Femur (tissue), 1 donor: ENCODE data around the gene GRAP2.

ENCODE experiments used
- DNase-seq: peaks from one replicate; pipeline ENCODE4 v3.0.0-alpha.2; 2017

GRAP2 gene

GRCh38 chr22:39926753-39927152, 25.9 kb downstream of the GRAP2 start:
- DNase-seq = no peak

- no peak for DNase-seq
Observed at GRCh38 chr22:39927544-39927943, 26.7 kb downstream of the GRAP2 start.

DNA sequence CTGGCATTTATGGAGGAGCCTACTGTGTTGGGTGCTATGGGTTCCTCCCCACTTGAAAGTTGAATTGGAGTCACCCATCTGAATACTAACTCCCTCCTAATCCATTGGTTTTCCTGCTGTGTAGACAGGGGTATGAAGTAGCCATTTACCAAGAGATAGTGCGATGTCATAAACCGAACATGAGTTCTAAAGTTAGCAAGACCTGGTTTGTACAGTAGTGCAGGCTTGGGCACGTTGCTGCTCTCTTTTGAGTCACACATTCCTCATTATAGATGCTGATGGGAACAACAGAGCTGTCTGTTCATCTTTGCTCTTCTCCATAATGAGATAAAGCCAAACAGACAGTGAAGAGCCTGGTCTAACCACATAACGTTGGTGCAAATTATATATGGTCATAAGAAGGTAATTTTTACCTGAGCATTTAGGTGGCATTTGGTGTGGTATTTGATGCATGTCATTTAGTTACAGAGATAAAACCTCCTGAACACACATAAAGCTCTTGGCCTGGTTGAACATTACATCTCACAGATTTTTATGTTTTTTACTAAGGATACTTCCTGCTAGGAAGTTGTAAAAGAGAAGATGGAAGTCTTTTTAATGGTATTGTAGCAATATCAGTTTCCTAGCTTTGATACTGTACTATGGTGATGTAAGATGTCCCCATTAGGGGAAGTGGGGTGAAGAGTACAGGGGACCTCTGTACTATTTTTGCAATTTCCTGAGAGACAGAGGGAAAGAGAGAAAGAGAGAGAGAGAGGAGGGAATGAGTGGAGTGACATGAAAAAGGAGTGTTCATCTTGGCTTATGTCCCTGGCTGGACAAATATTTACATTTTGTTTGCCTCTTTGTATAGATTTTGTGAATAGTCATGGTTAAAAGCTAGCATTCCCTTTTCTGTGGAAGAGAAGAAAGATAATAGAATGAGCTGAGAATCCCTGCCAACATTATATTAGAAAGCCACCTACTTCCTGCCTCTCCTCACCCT, 27.9 kb downstream of the GRAP2 start:
- DNase-seq = no peak

DNA sequence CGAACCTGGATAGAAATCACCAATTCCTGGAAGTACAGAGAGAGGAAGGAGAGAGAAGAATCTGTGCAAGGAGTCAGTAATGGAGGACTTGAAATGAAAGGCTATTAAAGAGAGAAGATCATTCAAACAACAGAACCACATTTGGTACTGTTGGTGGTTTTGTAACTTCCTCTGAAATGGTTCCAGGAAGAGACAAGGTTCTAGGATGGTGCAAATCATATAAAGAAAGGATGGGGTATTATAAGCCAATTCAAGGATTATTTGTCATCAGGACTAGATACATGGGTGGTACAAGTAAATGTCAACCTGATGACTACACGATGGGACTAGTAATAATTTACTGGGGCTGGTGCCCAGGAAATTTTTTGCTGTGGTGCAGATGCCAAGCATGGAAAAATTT, 30.4 kb downstream of the GRAP2 start:
- no peak for DNase-seq

DNA sequence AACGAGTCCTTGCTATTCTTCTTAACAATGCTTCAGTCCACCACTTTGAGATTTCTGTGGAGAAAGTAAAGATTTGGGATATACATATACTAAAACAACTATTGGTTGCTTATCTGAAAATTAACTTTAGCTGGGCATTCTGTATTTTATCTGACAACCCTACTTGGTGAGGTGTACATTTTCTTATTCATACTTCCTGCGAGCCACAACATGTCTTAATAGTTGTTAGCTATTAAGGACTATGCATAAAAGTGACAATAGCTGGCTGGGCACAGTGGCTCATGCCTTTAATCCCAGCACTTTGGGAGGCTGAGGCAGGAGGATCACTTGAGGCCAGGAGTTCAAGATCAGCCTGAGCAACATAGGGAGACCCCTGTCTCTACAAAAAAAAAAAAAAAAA, 31.3 kb downstream of the GRAP2 start:
- DNase-seq = no peak

- DNase-seq = no peak
Observed at GRCh38 chr22:39932918-39933649, 32.2 kb downstream of the GRAP2 start.

DNA sequence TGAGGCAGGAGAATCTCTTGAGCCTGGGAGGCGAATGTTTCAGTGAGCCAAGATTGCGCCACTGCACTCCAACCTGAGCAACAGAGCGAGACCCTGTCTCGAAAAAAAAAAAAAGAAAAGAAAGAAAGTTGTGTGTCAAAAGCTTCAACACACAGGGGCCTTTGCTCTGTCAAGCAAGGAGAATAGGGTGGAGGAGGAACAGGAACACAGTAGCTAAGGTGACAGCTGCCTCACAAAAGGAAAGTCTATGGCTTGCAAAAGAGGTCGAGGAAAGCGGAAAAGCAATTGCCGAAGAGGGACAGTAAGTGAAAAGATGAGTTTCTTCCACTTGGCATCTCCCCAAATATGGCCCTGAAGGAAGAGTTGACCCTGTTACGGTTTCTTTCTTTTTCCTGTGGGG, 32.9 kb downstream of the GRAP2 start:
- no peak for DNase-seq

GRCh38 chr22:39935116-39935515, 34.2 kb downstream of the GRAP2 start:
- DNase-seq = no peak

- no peak for DNase-seq
Observed at GRCh38 chr22:39935612-39936011, 34.7 kb downstream of the GRAP2 start.

DNA sequence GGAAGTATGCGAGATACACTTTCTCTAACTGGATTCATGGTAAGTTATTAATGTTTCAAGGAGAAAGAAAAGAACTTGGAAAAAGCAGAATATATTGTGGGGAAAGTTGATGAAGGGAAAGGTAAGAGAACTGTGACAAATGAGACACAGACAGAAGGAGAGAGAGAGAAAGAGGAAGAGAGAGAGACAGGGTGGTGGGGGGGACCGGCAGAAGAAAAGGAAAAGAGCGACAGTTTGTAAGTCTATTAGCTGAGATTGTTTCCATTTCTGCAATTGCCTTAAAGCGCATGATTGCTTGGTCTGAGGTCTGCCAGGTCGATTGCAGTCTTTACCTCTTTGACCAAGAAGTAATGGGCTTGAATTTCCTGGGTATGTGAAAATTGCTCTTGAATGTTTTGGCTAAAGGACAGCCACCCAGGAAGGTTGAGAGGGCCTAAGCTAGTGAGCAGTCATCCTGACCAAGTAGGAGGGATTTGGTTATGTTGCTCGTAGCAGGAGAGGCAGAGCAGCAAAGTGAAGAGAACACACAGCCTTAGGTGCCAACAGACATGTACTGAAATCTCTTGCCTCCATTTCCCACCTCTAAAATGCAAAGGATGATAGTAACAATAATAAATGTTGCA, 35.8 kb downstream of the GRAP2 start:
- DNase-seq = no peak

DNA sequence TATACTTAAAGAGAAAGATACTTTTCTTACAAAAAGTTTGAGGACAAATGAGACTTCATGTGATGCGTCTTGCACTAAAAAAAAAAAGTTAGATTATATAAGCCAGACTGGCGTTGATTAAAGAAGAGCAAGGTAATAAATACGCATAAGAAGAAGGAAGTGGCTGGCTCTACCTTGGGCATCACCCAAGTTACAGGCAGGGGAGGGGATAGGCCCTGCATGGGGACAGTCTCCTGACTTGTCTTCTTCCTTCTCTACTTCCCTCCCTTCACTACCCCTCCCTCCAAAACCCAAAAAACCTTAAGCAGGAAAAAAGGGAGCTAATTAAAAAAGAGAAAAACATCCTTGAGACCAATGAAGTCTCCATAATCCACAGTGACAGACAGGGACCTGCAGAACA, 37.0 kb downstream of the GRAP2 start:
- no peak for DNase-seq

GRCh38 chr22:39938509-39939111, 37.7 kb downstream of the GRAP2 start:
- no peak for DNase-seq

- DNase-seq = no peak
Observed at GRCh38 chr22:39939830-39940229, 38.9 kb downstream of the GRAP2 start.

DNA sequence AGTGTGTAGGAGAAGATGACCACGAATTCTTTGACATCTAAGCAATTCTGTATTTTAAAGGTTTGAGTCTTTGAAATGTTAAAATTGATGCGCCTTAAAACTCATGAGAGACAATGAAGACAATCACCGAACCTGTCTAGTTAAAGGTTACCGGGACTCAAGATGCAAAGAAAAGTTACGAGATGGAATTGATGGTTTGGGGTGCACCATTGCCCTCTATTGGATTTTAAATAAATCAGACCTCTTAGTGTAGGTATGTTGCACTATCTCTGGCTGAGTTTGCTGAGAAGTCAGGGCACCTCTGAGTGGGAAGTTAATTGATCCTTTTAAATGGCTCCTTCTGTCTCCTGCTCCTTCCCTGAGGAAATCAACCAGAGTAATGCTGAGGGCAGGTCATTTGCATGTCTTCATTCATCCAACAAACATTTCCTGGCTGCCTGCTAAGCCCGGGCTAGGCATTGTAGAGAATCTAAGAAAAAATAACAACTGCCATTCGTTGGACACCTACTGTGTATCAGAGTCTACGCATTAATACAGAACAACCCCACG, 39.9 kb downstream of the GRAP2 start:
- DNase-seq = no peak

GRCh38 chr22:39941601-39942000, 40.7 kb downstream of the GRAP2 start:
- DNase-seq = no peak

GRCh38 chr22:39942439-39943230, 41.8 kb downstream of the GRAP2 start:
- no peak for DNase-seq

DNA sequence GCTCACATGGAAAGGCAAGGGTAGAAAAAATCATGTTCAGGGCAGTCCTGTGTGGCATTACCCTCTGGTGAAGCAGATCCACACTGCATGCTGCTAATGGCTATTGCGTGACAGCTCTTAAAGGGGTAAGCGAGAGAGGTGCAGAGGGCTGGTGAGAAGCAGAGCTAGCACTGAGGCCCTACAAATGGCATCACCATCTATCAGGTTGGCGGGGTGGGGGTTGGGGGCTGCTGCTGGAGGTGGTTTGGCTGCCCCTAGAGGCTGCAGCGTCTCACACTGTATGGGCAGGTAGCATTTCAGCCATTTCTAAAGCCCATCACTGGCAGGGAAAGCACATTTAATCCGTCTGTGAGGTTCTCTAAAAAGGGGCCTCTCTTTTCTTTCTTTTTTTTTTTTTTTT, 42.5 kb downstream of the GRAP2 start:
- no peak for DNase-seq

DNA sequence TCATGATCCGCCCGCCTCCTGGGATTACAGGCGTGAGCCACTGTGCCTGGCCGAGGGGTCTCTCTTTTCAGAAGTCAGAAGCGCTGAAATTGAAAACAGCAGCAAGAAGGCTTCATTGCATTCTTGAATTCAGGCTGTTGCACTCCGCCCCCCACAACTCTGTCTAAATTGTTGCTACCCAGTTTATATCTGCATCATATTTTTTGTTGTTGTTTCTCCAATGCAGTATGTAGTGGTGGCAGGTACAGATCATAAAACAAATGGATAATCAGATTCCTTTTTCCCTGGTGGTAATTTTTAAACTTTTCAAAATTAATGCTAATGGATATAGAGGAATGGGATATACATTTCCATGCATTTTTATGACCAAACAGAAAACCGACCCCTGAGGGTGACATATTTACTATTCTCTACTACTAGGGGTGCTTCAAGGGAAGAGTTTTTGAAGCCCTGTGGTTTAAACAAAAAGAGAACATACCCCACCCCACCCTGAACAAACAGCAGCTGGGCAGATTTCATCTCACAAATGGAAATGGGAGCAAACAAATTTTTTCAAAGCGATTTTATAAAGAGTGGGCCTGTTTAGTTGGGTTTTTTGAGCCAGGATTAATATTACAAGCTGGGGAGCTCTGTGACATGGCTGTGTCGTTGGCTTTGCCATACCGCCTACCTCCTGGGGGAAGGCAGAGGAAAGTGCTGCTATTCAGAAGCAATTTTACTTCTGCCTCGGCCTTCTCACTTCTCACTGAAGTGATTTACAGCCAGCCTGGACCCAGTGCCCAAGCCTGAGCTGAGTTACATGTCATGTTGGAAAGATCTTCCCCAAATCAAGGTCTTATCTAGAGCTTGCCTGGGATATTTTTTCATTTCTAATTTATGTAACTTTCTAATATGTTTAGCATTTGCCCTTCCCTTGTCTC, 43.3 kb downstream of the GRAP2 start:
- DNase-seq = no peak

GRCh38 chr22:39946126-39946502, 45.2 kb downstream of the GRAP2 start:
- no peak for DNase-seq

DNA sequence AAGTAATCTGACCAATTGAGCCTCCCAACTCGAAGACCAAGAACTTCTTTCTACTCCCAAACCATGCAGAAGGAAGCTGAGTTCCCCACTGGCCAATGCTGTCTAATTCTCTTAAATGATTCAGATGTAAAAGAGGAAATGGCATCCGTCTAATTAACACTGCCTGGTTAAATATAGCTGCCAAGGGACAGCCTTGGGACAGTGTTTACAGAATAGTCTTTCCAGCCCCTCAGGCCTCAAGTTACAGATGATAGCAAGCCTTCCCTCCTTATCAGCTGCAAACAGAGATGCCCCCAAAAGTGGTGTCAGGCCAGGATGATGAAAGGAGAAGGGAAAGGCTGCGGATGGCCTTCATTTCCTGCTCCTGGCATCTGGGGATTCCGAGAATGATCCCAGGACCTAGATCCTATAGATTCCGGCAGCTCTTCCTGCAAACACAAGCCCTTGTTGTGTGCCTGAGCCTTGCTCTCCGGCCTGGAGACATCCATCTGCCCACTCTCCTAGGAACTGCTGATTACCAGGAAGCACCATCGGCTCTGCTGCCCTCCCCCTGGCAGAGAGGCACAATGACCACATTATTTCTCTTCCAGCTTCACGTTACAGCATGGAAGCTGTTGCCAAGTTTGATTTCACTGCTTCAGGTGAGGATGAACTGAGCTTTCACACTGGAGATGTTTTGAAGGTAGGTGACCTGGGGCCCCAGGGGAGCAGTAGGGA, 45.8 kb downstream of the GRAP2 start:
- DNase-seq = no peak
